Astrocyte of the spinal cord (primary cell): Measurements from ENCODE around the gene SULF2.

Experiments
- DNase-seq: peaks from one replicate; pipeline ENCODE4 v3.0.0; 2011; ENCODE audit warnings: low read depth, low spot score
- H3K4me3 ChIP-seq: 2 replicates; pipeline ENCODE4 v1.5.1; 2011; ENCODE audit warnings: low read depth, mild to moderate bottlenecking, low read length, moderate library complexity
- in situ Hi-C: cut with HindIII; loops from 2 replicates; pipeline ENCODE4 v1.10.0; 2017; ENCODE audit warnings: low sequenced_read_pairs
- TF ChIP-seq, protein P1 (sequence below): IDR thresholded peaks from 2 replicates; pipeline ENCODE4 v1.5.1; 2012; ENCODE audit warnings: low read depth, mild to moderate bottlenecking, low read length, inconsistent platforms

SULF2 gene

DNA sequence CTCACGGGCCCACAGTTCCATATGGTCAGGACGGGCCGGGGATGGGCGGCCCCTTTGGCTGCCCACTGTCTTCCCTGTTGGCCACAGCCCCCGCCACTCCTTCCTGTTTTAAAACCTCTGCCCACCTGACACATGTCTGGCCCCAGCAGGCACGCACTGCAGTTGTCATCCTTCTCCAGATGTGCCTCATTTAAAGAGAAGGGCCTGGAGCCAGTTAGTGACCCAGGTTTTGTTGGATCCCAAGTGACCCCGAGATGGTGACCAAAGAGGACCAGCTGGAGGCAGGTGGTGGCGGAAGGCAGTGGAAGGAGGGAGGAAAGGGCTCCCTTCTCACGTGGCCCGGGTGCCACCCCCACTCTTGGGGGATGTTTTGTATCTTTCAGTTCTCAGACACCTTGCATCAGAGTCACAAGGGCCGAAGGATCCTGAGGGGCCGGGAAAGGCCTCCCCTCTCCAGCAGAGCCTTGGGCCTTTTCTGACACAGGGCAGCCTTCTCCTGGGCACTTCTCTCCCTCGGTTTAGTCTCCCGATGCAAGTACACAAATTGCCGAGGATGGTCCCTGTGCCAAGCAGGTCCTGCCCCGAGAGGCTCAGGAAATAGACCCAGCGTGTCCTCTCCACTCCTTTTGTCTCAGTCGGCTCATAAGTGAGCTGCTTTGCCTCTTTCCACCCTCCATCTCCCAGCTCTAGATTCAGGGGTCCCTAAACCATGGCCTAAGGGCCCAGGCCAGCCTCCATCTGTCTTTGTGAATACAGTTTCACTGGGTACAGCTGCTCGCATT lies 117.6 kb downstream of the SULF2 start:
- H3K4me3 ChIP-seq: no peak overlapping the region
- DNase-seq: no peak
- TF ChIP-seq, protein P1, sequence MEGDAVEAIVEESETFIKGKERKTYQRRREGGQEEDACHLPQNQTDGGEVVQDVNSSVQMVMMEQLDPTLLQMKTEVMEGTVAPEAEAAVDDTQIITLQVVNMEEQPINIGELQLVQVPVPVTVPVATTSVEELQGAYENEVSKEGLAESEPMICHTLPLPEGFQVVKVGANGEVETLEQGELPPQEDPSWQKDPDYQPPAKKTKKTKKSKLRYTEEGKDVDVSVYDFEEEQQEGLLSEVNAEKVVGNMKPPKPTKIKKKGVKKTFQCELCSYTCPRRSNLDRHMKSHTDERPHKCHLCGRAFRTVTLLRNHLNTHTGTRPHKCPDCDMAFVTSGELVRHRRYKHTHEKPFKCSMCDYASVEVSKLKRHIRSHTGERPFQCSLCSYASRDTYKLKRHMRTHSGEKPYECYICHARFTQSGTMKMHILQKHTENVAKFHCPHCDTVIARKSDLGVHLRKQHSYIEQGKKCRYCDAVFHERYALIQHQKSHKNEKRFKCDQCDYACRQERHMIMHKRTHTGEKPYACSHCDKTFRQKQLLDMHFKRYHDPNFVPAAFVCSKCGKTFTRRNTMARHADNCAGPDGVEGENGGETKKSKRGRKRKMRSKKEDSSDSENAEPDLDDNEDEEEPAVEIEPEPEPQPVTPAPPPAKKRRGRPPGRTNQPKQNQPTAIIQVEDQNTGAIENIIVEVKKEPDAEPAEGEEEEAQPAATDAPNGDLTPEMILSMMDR: no peak
- in situ Hi-C loops: no loop called here

DNA sequence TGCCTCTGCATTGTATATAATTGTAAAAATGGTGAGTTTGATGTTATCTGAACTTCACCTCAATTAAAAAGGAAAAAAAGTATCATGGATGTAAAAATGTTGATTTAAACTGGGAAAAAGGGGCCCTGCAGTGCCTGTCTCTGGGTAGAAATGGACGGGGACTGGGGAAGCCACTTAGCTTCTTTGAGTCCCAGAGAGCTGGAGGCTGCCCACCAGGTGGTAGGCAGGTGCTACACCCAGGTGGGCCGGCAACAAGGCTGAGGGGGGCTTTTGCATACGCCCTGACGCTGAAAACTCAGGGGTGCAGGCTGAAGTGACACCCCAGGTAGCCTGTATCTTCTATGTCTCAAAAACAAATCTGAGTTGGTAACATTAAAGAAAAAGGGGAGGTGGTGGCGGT lies 118.2 kb downstream of the SULF2 start:
- TF ChIP-seq, protein P1: no peak
- no peak overlapping the region for H3K4me3 ChIP-seq
- no peak for DNase-seq
- in situ Hi-C loops: no loop called here

DNA sequence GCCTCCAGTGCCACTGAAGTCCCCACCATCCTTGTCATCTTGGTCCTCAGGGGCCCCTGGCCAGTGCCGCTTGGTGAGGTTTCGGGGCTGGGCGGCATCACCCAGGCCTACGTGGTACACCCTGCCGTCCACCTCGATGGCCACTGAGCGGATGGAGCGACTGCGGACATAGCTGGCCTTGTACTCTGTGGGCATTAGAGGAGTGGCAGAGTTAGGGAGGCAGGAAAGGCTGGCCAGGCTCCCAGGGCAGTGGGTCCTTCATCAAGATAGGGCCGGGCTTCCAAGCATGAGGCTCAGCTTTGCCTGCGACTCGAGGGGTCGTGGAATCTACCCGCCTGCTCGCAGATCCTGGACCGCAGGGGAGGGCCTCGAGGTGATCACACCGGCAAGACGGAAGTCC lies 119.0 kb downstream of the SULF2 start:
- TF ChIP-seq, protein P1: no peak
- no peak for DNase-seq
- H3K4me3 ChIP-seq: no peak overlapping the region
- in situ Hi-C loops: no loop called here

GRCh38 chr20:47665221-47665991 lies 119.9 kb downstream of the SULF2 start:
- no peak for DNase-seq
- in situ Hi-C loops: no loop called here
- TF ChIP-seq, protein P1: no peak
- H3K4me3 ChIP-seq: no peak overlapping the region

DNA sequence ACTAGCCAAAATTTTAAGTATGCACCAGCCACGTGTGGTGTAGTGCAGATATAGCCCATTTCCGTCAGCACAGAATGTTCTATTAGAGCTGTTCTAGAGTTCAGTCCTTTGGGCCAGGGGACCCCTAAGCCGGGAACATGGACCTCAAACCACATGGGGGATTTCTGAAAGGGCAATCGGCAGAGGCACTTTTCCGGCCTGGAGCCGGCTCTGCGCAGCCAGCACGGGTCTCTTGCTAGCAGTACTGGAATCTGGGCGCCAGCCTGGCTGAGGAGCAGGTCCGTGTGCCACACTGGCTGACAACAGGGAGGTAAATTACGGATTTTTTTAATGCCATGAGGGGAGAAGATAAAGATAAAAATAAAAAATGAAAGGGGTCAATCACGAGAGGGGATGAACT lies 120.5 kb downstream of the SULF2 start:
- in situ Hi-C loops: no loop called here
- TF ChIP-seq, protein P1: no peak
- no peak for DNase-seq
- H3K4me3 ChIP-seq: no peak overlapping the region

DNA sequence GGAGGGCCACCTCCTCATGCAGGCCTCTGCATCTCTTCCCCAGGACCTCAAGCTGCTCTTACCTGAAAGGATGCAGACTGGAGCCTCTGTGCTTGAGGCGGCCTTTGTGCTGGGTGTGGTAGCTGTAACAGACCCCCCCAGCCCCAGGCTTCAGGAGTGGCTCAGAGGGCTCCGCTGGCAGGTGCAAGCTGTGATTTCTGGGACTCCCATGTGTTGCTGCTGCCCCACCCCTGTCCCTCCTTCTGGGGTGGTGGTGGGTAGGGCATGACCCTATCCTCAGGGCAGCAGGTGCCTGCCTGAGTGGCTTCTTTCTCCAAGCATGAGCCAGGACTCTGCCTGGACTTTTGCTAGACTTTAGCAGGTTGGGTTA lies 121.2 kb downstream of the SULF2 start:
- H3K4me3 ChIP-seq: no peak overlapping the region
- TF ChIP-seq, protein P1: no peak
- in situ Hi-C loops: no loop called here
- DNase-seq: no peak
